ENCODE data around the gene TGM4. TPM values are rescaled to one million over a fixed set of nuclear protein-coding genes. Genes with fewer than 3 reads are reported as not detected.
"Not testable (repeated sequence)": the region's sequence is repeated elsewhere in the genome, so short reads cannot be mapped to it uniquely, and the experiment has no call there.

Gene TGM4
- total and polyA plus RNA-seq, 9 of the 15 experiments (the other 6 are each of a cell fraction or from before 2014, with no cell fraction given): not detected

- H3K4me3 ChIP-seq; H3K9me1 ChIP-seq (ENCODE audit: control insufficient read depth, insufficient read depth, low read length); BruUV-seq (replicated peaks); FAIRE-seq; H3K27me3 ChIP-seq (ENCODE audit: control insufficient read depth in 2 of 2, insufficient read depth in 2 of 2, low read length in 2 of 2); ATAC-seq; H3K4me2 ChIP-seq (ENCODE audit: insufficient read depth, low read length); H4K20me1 ChIP-seq (replicated peaks; ENCODE audit: control insufficient read depth, insufficient read depth, low read length); H2AFZ ChIP-seq (ENCODE audit: low read depth, low read length); H3K9me3 ChIP-seq (replicated peaks; ENCODE audit: control insufficient read depth, insufficient read depth, low read depth, low read length); H3K79me2 ChIP-seq (ENCODE audit: control insufficient read depth, insufficient read depth, low read length); H3K27ac ChIP-seq (ENCODE audit: extremely low read depth, low read depth, low read length); POLR2A ChIA-PET; in situ Hi-C loops (cut with MboI); intact Hi-C loops (cut with micrococcal nuclease); H3K9ac ChIP-seq (ENCODE audit: insufficient read depth in 1 of 2, low read depth in 2 of 2, low read length in 2 of 2); DNase-seq (ENCODE audit: extremely low read depth in 1 of 4, low spot score in 3 of 4); H3K4me1 ChIP-seq (replicated peaks in 1 of 2; ENCODE audit: control insufficient read depth in 2 of 2, insufficient read depth in 2 of 2, low read length in 2 of 2); CTCF ChIA-PET (ENCODE audit: low intra/inter-chr PET ratio): not testable (repeated sequence)
- WGBS (ENCODE audit: insufficient coverage, low coverage, missing lambda C conversion rate): 95% methylated on average over 6 of the region's 6 CpGs
- H3K36me3 ChIP-seq (ENCODE audit: control insufficient read depth, insufficient read depth, low read length): peaks cover 45% of the 10 kb centered on the region
- peak; percentile 86 for TF ChIP-seq TRIM28 (IDR thresholded peaks at IDR 0.05)
- TF ChIP-seq ZNF280A (IDR thresholded peaks at IDR 0.05; ENCODE audit: low read depth, partially characterized antibody): peak; percentile 32
- TF ChIP-seq CBX1 (IDR thresholded peaks at IDR 0.05; ENCODE audit: low read depth): peak; percentile 46; the same call in 1 of the 2 replicates
- peak; percentile 96 for TF ChIP-seq CBX5 (IDR thresholded peaks at IDR 0.05; ENCODE audit: borderline replicate concordance, low read depth)
- peak; percentile 46; the same call in 1 of the 2 replicates for TF ChIP-seq ZNF12 (CRISPR knock-in tag; IDR thresholded peaks at IDR 0.05)
- TF ChIP-seq CBX3 (IDR thresholded peaks at IDR 0.05; ENCODE audit: borderline replicate concordance in 1 of 2, low read length in 2 of 2): peak in 1 of 2 experiments; percentile 70; a peak in 1 of 3 replicates
Measured at GRCh38 chr3:44856663-44857062, 17.7 kb upstream of the TGM4 start.
